HG03025 (cell line): ENCODE data around the gene TTC39B.

ENCODE experiments used
- ATAC-seq: cut with Tn5 transposase; IDR thresholded peaks from one replicate; pipeline ENCODE4 v1.9.1; 2021; ENCODE audit warnings: mild to moderate bottlenecking, moderate library complexity; ENCODE audit not compliant: unreplicated experiment, low FRiP score

Gene TTC39B

GRCh38 chr9:15138357-15138686, 168.7 kb downstream of the TTC39B start:
- no peak for ATAC-seq

GRCh38 chr9:15137658-15138356, 169.2 kb downstream of the TTC39B start:
- no peak for ATAC-seq

- ATAC-seq: no peak
Measured at GRCh38 chr9:15137089-15137488, 169.9 kb downstream of the TTC39B start.

- no peak for ATAC-seq
Measured at GRCh38 chr9:15136646-15137045, 170.4 kb downstream of the TTC39B start.

- ATAC-seq: no peak
Measured at GRCh38 chr9:15135164-15135792, 171.7 kb downstream of the TTC39B start.

GRCh38 chr9:15133488-15133887, 173.5 kb downstream of the TTC39B start:
- no peak for ATAC-seq

- ATAC-seq: no peak
Measured at GRCh38 chr9:15132091-15132490, 174.9 kb downstream of the TTC39B start.

GRCh38 chr9:15131094-15131493, 175.9 kb downstream of the TTC39B start:
- ATAC-seq: no peak

GRCh38 chr9:15127831-15128230, 179.2 kb downstream of the TTC39B start:
- no peak for ATAC-seq

- ATAC-seq: no peak
Measured at GRCh38 chr9:15121630-15122029, 185.4 kb downstream of the TTC39B start.

- no peak for ATAC-seq
Measured at GRCh38 chr9:15116130-15116580, 190.9 kb downstream of the TTC39B start.

- no peak for ATAC-seq
Measured at GRCh38 chr9:15115702-15116101, 191.3 kb downstream of the TTC39B start.

- ATAC-seq: no peak
Measured at GRCh38 chr9:15115041-15115440, 192.0 kb downstream of the TTC39B start.
